NCI-H748 (cell line): ENCODE results near the gene ZNF544.

Experiments used
- DNase-seq: peaks from one replicate; lab custom pipeline; 2025; ENCODE audit not compliant: unreplicated experiment; lab: John Stamatoyannopoulos, UW

Gene ZNF544

DNA sequence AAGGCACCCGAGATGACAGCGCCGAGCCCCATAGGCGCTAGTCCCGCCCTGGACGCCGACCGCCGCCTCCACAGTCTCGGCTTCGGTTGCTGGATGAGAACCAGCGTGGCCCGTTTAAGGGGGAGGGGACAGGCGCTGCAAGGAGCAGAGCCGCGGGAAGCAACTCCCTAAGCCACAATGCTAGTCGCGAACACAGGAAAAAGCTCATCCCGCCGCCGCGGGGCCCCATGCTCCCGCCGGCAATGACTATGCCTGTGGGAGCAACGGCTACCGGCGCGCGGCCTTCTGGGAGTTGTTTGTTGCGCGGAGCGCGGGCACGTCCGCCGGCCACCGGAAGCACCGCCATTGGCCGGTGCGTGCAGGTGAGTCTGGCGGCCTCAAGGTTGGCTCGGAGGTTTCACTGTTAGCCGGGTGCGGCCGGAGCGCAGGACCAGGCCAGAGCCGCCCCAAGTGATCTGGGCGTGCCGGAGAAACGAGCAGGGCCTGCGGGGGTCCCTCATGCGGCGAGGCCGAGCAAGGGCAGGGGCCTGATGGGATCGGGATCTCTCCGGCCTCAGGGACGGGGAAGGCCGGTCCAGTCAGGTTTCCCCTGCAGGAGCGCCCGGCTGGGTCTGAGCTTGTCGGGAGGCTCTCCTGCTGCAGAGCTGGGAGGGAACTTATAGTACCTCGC, at the start of gene ZNF544:
ZNF544 (plus strand) TSS at position 330 of the 670 bp plus-strand sequence. CDS start 15,110 bp downstream, outside the sequence.
- peak; percentile 92 for DNase-seq

DNA sequence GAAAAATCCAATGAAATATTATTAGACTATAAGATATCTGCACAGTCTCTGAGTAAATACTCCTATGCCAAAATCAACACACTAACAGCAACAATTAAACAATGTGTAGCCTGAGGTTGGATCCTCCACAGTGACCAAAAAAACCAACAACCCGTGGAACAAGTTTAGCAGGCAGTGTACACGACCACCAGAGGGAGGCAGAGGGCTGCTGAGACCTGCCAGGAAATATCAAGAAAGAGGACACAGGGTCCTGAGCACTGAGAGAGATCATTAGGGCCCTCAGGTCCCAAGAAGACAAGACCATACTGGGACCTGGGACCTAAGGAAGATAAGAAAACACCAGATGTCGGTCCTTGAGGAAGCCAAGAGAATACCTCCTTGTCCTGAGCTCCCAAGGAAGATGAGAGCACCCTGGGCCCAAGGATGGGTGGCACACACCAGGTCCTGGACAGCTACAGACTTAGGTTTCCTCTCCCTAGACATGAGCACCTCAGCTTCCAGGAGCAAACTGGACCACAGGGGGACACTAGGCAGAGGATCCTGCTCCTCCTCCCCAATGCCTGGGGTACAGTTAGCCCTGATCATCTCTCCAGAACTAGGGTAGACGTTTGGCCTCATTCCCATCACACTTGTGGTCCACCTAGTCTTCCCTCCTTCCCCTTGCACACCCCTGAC, 46.7 kb upstream of the ZNF544 start:
- DNase-seq: peak; percentile 75

DNA sequence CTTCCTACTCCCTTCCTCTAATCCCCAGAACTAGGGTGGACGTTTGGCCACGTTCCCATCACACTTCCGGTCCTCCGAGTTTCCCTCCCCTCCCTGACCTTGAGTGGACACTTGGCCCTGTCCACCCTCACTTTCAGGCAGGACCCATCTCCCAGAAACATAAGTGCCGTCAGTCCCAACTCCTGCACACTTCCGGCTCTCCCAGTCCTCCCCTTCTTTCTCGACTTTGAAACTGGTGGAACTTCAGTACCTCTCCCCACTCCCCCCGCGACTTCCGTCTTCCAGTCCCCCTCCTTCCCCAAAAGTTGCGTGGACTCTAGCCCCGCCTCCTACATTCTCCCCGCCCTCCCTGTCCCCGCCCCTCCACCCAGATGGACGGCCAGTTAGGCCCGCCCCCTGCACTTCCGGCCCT, 46.1 kb upstream of the ZNF544 start:
- DNase-seq: no peak

DNA sequence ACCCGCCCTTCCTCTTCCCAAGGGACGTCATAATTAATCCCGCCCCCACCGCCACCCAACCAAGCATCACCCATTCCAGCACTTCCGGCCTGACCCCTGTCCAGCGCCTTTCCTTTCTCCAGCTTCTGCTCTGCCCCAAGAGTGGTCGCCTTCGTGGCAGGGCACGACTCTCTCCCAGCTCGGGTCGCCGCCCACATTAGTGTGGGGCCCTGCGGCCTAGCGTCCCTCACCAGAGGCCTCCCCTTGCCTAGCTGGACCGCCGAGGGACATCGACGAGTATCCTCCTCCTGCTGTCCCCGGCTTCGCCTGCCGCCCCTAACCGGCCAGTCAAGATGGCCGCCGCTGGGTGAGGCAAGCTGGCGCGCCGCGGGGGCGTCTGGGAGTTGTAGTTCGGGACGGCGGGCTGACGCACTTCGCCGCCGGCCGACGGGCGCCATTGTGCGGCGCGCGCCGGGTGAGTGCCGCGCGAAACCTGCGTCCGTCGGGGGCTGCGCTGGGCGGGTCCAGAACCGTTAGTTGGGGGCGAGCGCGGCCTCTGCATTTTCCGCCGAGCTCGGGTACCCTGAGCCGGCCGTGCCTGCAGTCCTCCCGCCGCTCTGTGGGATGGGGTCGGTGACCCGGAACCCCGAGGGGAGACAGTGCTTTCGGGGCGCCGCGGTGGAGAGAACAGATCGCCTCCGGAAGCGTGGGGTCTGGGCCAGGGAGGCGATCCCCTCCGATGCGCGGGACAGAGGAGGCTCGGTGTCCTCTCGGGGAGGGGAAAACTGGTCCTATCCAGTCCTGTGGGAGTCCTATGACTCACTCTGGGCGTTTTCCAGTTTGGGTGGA, 45.5 kb upstream of the ZNF544 start, which contains the start of gene ZNF274:
ZNF274 (plus strand) TSS at position 73 of the 828 bp plus-strand sequence. CDS start 905 bp downstream, outside the sequence.
- DNase-seq: peak; percentile 98

DNA sequence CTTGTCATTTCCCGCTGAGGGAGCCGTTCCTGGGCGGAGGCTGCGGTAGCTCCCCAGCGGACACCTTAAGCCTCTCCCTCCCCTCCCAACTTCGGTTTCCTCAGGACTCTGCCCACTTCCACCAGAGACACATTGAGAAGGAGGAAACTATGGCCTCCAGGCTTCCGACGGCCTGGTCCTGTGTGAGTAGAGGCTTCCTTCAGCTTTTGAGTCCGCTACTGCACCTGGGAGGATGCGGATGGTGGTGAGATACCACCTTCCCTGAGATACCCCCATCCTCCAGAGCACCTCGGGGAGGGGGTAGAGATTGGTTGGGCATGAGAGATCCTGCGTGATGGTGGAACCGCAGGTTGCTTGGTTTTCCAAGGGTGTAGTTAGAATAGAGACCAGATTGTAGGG, 44.9 kb upstream of the ZNF544 start:
- no peak for DNase-seq

DNA sequence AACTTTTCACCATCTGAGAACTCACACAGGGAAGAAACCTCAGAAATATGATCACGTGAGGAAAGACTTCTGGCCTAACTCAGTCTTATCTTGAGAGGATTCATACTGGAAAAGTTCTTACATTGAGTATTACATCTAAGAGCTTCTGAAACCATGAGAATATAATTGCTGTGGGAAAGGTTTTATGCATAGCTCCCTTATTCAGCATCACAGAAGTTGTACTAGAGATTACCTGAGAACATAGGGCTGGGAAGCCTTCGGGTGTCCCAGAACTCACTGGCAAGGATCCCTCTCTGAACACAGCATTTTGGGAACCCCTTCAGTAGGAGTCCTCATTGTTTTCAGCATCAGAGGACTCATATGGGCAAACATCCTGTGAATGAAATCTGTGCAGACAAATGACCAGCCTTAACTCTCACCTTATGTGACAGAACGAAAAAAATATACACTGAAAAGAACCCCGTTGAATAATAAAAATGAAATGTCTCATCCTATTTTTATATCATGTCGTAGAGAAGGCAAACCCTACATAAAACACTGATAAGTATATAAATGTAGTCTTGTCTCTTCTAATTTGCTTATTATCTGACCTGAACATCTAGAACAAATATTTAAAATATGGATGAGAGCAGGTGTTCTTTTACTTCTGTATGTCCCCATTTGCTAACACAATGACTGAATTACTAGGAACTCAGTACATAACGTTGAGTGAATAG, 31.7 kb upstream of the ZNF544 start:
- DNase-seq: peak; percentile 48

DNA sequence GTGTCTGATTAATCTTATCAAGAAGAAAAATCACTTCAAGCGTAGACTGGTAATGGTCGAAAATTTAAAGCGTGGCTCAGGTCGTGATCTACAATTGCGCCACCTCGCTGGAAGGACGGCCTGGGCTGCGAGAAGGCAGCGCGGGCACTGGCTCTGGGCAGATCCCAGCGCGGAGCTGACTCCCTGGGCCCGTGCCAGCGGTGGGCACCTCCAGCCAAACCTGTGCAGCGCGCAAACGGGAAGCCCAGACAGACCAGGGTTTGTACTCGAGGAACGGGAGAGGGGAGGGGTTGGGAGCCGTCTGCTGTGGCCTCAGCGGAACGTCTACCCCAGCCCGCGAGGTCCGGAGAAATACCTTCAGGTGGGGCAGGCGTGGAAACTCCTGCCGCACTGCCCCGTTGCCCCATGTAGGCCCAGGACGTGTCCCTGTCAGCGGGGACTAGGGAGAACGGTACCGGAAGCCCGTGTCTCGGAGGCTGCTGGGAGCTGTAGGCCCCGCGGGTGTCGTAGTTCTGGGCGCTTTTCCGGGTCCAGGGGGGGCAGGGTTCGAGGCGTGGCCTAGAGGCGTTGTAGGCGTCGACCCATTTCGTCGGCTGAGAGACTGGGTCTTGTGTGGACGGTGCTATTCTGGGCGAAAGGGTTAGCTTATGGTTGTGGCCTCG, 24.8 kb upstream of the ZNF544 start:
- DNase-seq: no peak

DNA sequence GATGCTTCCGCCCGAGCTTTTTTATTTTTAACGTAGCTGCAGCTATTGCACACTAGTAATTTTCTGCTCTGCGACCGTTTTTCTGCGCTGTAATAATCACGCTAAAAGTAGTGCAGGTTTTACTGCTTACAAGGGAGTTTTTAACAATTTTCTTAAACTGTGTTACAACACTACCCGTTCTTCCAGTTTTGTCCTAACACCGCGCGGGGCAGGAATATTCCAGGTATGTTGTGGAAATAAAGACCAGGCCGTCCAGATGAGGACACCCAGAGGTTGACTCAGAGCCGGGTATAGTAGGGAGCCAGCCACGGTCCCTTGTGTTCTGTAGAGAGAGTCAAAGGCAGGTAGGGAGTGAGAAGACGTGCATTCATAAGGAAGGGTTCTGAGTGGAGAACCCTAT, 24.1 kb upstream of the ZNF544 start:
- no peak for DNase-seq

DNA sequence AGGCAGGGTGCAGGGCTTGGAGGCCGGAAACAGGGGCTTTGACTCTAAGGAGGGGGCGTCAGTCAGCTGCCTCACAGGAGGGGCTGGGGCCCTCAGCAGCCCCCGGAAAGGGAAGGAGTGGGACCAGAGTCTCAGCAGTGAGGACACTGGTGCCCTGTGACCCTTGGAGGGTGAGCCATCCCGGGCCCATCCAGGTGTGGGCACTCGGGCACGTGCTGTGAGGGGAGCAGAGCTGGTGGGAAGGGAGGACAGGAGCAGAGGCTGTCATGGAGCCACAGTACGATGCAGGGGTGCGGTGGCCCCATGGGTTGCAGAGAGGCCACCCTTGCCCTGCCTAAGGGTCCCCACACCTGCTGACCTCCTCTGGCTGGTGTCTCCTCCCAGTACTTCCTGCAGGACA, 19.1 kb upstream of the ZNF544 start:
- DNase-seq: no peak

DNA sequence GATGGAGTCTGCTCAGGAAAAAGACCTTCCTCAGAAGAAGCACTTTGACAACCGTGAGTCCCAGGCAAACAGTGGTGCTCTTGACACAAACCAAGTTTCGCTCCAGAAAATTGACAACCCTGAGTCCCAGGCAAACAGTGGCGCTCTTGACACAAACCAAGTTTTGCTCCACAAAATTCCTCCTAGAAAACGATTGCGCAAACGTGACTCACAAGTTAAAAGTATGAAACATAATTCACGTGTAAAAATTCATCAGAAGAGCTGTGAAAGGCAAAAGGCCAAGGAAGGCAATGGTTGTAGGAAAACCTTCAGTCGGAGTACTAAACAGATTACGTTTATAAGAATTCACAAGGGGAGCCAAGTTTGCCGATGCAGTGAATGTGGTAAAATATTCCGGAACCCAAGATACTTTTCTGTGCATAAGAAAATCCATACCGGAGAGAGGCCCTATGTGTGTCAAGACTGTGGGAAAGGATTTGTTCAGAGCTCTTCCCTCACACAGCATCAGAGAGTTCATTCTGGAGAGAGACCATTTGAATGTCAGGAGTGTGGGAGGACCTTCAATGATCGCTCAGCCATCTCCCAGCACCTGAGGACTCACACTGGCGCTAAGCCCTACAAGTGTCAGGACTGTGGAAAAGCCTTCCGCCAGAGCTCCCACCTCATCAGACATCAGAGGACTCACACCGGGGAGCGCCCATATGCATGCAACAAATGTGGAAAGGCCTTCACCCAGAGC, 16.2 kb upstream of the ZNF544 start:
- DNase-seq: no peak

DNA sequence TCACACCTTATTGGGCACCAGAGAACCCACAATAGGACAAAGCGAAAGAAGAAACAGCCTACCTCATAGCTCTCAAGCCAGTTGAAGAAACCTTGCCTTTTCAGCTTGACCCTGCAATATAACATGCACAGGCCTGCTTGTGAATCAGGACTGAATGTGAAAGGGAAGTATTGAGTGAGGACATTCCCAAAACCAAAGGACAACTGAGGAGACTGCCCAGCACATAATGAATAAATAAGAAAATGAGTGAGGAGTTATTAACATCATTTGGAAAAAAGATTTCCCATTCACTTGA, 15.7 kb upstream of the ZNF544 start:
- no peak for DNase-seq

DNA sequence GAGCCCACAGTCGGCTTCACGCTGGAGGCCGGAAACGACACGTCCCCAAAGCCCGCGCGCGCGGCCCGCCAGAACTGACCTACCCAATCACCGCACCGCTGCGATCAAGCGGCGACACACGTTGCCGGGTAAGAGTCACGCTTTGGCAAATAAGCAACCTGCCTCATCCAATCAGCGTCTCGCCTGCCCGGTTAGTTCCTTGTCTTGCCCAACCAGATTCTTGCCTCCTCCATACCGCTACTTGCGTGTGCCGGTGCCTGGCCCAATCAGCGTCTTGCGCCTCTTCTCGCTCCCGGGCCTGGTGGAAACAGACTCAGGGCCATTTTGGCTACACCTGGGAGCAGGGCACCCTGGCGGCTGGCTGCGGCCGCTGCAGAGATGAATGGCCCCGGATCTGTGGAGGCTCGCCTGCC, 11.6 kb upstream of the ZNF544 start:
- DNase-seq: no peak

DNA sequence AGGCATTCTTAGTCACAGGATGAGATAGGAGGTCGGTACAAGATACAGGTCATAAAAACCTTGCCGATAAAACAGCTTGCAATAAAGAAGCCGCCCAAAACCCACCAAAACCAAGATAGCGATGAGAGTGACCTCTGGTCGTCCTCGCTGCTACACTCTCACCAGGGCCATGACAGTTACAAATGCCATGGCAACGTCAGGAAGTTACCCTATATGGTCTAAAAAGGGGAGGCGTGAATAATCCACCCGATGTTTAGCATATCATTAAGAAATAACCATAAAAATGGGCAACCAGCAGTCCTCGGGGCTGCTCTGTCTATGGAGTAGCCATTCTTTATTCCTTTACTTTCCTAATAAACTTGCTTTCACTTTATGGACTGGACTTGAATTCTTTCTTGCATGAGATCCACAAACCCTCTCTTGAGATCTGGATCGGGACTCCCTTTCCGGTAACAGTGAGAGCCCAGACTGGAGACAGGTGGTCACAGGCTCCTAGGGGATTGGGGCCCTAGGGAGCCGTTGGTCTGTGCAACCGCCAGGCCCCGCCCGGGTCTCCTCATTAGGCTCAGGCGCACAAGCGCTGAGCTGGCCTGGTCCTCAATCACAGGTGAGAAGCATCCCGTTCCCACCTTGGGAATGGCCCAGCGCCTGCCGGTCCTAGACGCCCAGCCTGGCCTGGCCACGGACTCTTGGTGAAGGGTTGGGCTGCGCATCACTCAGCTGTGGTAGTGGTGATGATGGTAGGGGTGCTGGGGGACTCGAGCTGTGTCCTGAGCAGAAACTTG, 10.9 kb upstream of the ZNF544 start:
- no peak for DNase-seq

DNA sequence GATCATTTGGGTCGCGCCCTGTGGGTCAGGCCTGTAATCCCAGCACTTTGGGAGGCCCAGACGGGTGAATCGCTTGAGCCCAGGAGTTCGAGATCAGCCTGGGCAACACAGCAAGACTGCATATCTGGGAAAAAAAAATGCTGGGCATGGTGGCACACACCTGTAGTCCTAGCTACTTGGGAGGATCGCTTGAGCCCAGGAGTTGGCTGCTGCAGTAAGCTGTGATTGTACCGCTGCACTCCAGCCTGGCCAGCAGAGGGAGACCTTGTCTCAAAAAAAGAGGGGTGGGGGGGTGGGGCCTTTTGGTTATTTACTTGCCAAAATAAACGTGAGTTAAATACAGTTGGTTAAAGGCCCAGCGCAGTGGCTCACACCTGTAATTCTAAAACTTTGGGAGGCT, 9.8 kb upstream of the ZNF544 start:
- DNase-seq: peak; percentile 67

DNA sequence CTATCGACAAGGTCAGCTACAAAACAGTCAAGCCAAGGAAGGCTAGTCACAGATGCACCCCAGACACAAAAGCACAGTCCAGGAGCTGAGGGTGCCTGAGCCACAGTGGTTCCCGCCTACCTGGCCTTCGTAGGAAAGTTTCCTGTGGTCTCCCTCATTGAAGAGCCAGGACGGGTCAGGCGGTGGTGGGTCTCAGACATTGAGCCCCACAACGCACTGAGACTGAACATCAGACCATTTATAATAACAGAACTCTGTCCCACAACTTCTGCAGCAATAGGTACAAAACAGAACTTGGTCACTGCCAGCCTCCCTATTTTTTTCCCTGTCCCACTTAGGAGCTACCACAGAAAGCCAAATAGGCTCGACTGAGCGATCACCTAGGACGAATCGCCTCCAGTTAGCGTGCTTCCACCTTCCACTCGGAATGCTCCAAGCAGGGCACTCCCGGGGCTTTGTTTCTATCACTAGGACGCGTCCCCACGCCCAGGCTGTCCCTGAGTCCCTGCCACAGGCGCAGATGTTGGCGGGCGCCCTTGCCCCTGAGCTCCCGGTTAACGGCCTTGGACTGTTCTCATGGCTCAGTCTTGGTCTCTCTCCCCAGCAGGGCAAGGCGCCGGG, 640 bp upstream of the ZNF544 start:
- peak; percentile 82 for DNase-seq

DNA sequence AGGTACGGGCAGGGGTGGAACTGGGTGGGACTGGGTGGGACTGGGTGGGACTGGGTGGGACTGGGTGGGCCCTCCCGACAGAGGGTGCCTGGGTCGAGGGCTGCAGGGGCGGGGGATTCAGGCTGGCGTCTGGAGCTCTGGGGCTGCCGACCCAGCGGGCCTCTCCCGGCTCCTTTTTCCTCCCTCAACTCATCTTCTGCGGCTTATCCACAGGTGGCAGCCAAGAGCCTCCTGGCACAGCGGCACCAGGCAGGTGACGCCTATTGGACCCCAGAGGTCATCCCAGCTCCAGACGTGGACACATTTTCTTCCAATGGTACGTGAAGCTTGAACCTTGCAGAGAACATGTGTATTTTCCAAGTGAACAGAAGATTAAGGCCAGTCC, 533 bp downstream of the ZNF544 start:
- peak; percentile 71 for DNase-seq

DNA sequence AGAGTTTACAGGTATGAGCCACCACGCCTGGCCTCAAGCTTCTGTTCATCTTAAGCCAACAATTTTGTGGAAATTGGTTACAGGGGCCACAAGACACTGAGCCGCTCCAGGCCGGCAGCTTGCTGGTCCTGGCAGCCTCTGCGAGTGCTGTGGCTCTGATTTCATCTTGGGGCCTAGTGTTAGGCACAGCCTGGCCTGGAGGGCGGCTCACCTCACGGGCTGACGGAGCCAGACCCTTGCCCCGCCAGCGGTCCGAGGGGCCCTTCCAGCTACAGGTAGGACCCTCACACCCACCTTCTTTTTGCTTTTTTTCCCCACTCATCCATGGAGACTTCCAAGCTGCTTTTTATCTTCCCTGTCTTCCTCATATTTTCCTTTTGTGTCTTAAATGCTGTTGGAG, 8.6 kb downstream of the ZNF544 start:
- no peak for DNase-seq

DNA sequence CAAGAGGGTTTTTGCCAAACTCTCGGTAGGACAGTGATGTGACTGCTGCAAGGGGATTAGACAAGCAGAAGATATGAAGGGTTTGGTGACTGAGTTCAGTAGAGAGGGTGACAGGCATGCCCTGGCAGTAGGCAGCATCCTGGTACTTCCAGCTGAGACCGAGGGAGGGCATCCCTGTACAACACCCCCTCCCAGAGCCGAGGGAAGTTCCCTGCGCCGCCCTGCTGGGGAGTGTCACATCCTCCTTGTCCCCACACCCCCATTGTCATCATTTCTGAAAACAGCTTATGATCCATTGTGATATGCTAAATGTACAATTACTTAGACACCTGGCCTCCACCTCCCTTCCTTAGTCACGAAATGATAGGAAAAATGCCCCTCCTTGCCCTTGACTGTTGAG, 14.6 kb downstream of the ZNF544 start:
- no peak for DNase-seq

DNA sequence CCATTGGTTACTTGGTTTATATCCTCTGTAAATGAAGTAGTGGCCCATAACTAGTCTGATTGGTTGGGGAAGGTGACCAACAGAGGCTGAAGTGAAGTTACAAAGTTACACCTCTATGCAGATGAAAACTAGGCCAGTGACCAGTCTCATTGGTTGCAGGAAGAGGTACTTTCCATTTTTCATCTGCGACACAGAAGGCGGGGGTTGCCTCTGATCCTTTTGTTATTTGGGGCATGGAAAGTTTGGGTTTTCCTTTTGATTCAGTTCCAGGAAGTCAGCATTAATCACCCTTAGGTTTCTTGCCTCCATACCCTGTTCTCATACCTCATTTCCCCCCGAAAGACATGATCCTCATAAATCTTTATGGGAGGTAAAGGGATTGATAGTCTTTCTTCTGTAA, 20.2 kb downstream of the ZNF544 start:
- DNase-seq: no peak
